Thyroid gland (tissue), 4 donors: Measurements from ENCODE around the gene PNLDC1. TPM values are rescaled to one million over a fixed set of nuclear protein-coding genes. Genes with fewer than 3 reads are reported as not detected.

Experiments used
- DNase-seq, 2 donors: peaks; one replicate each; pipeline ENCODE4 v3.0.0-alpha.2; 2019
- H3K27ac ChIP-seq, 3 donors: fragments of 200-600 bp; sonication (generic); 1 replicate in 2 of 3; 2 replicates in 1 of 3; pipeline ENCODE4 v1.5.1; 2016 to 2019; ENCODE audit warnings: mild to moderate bottlenecking in 1 of 3, moderate library complexity in 1 of 3
- H3K27me3 ChIP-seq: fragments of 200-600 bp; sonication (generic); one replicate; pipeline ENCODE4 v1.5.1; 2019
- H3K36me3 ChIP-seq, 2 donors: fragments of 200-600 bp; sonication (generic); one replicate each; pipeline ENCODE4 v1.5.1; 2016 to 2019
- H3K4me1 ChIP-seq, 2 donors: fragments of 200-600 bp; sonication (generic); one replicate each; pipeline ENCODE4 v1.5.1; 2017 to 2019
- H3K4me3 ChIP-seq, 3 donors: fragments of 200-600 bp; sonication (generic); replicated peaks in 1 of 3; 1 replicate in 2 of 3; 2 replicates in 1 of 3; pipeline ENCODE4 v1.5.1; 2016; ENCODE audit warnings: mild to moderate bottlenecking in 1 of 3
- H3K9me3 ChIP-seq: fragments of 200-600 bp; sonication (generic); one replicate; pipeline ENCODE4 v1.5.1; 2017
- CTCF ChIP-seq, 6 experiments: fragments of 200-600 bp in 3 of 6; fragments of 450-650 bp in 3 of 6; sonication (generic) in 3 of 6; IDR thresholded peaks; one replicate each; pipeline ENCODE4 v1.5.1; 2016 to 2019; ENCODE audit warnings: antibody characterized with exemption in 6 of 6, mild to moderate bottlenecking in 2 of 6, inconsistent platforms in 1 of 6, moderate library complexity in 1 of 6
- POLR2A ChIP-seq, 2 donors: fragments of 450-650 bp; IDR thresholded peaks; one replicate each; pipeline ENCODE4 v1.6.1; 2017; ENCODE audit warnings: antibody characterized with exemption in 2 of 2, mild to moderate bottlenecking in 2 of 2, moderate library complexity in 1 of 2
- WGBS, 2 donors: methylation state at CpG; one replicate each; pipeline ENCODE4 v1.1.5; 2017; 5-methylcytosine and 5-hydroxymethylcytosine counted together
- intact Hi-C: fragments of 100-400 bp; cut with DNase I; formaldehyde crosslinking; loops from one replicate; pipeline ENCODE4 v1.15.1; 2023
- total RNA-seq, 4 donors: library from RNA; depleted of rRNA; stranded (reverse); fragments of >200 nt; gene quantifications; one replicate each; pipeline ENCODE4 v1.2.3, GENCODE V29; 2016

PNLDC1 gene
- 1 to 10 TPM in 1 of 4 donors, not detected in 3; 2.0 TPM for total RNA-seq

GRCh38 chr6:159800141-159800865 lies at the start of gene PNLDC1:
Gene PNLDC1 (plus strand): TSS chr6:159800276. CDS start chr6:159800308, 32 bp downstream.
- Histone ChIP-seq H3K36me3 (peaks cover 16 to 20% of the 10 kb centered on the region in 2 donors), H3K4me3 (no peak within 1 kb of the TSS), H3K27me3 (no peaks in the 10 kb centered on the region), H3K9me3 (no peaks in the 10 kb centered on the region), H3K27ac (no peak within 1 kb of the TSS), H3K4me1 (no peaks in the 10 kb centered on the region)
- DNase-seq = no peak
- intact Hi-C loops = no loop called here
- no peak for TF ChIP-seq CTCF (IDR thresholded peaks at IDR 0.05)
- no peak for TF ChIP-seq POLR2A (IDR thresholded peaks at IDR 0.05)
- 91 to 92% methylated on average over 21 to 47 of the region's 50 CpGs for WGBS, 2 donors

- intact Hi-C loops = no loop called here
- H3K4me3 ChIP-seq = no peak overlapping the region
- no peak overlapping the region for H3K27ac ChIP-seq
- peaks cover 53 to 70% of the 10 kb centered on the region in 2 donors for H3K36me3 ChIP-seq
- H3K4me1 ChIP-seq = peaks cover 1 to 2% of the 10 kb centered on the region in 2 donors
- no peaks in the 10 kb centered on the region for H3K27me3 ChIP-seq
- WGBS, 2 donors = 87 to 90% methylated on average over 3 of the region's 3 CpGs
- TF ChIP-seq CTCF (IDR thresholded peaks at IDR 0.05) (no peak), POLR2A (IDR thresholded peaks at IDR 0.05) (no peak)
- DNase-seq = no peak
- no peaks in the 10 kb centered on the region for H3K9me3 ChIP-seq
Observed at GRCh38 chr6:159751448-159751847, 48.6 kb upstream of the PNLDC1 start.

GRCh38 chr6:159753081-159753872 lies 46.8 kb upstream of the PNLDC1 start:
- no peak for DNase-seq
- H3K9me3 ChIP-seq = no peaks in the 10 kb centered on the region
- peaks cover 40 to 55% of the 10 kb centered on the region in 2 donors for H3K36me3 ChIP-seq

GRCh38 chr6:159754401-159754800 lies 45.7 kb upstream of the PNLDC1 start:
- no peaks in the 10 kb centered on the region for H3K9me3 ChIP-seq
- H3K36me3 ChIP-seq = peaks cover 36 to 54% of the 10 kb centered on the region in 2 donors
- TF ChIP-seq CTCF (IDR thresholded peaks at IDR 0.05) = no peak
- no peak for TF ChIP-seq POLR2A (IDR thresholded peaks at IDR 0.05)
- intact Hi-C loops = no loop called here
- no peaks in the 10 kb centered on the region for H3K27me3 ChIP-seq
- peaks cover 6% of the 10 kb centered on the region in 2 donors for H3K4me1 ChIP-seq
- DNase-seq = no peak
- 90 to 96% methylated on average over 2 of the region's 2 CpGs for WGBS, 2 donors
- no peak overlapping the region for H3K27ac ChIP-seq
- no peak overlapping the region for H3K4me3 ChIP-seq

More at GRCh38 chr6:159753081-159753872, 46.8 kb upstream of the PNLDC1 start:
- Histone ChIP-seq H3K4me1 (peaks cover 6% of the 10 kb centered on the region in 2 donors), H3K4me3 (no peak overlapping the region), H3K27ac (no peak overlapping the region), H3K27me3 (no peaks in the 10 kb centered on the region)
- 88% methylated on average over 6 of the region's 6 CpGs for WGBS, 2 donors
- intact Hi-C loops = no loop called here
- TF ChIP-seq CTCF (IDR thresholded peaks at IDR 0.05) (no peak), POLR2A (IDR thresholded peaks at IDR 0.05) (no peak)
